ENCODE measurements around the gene DLG1.

DLG1 gene

DNA sequence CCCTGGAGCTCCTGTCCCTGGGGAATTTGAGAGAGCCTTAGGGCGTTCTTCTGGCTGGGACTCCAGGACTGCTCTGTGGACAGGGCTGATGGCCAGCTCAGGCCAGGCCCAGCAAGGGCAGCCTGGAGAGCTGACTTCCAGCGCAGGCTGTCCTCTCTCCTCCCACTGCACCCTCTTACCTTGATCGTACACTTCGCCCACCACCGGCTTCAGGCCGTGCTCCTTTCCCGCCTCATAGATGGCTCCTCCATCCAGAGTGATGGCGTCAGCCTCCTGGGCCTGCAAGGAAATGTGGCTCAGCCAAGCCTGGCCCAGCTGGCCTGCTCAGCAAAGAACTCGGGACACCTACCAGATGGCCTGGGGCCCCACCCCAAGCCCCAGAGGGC is 271.9 kb downstream of the DLG1 start:
- DNase-seq, result no peak

DNA sequence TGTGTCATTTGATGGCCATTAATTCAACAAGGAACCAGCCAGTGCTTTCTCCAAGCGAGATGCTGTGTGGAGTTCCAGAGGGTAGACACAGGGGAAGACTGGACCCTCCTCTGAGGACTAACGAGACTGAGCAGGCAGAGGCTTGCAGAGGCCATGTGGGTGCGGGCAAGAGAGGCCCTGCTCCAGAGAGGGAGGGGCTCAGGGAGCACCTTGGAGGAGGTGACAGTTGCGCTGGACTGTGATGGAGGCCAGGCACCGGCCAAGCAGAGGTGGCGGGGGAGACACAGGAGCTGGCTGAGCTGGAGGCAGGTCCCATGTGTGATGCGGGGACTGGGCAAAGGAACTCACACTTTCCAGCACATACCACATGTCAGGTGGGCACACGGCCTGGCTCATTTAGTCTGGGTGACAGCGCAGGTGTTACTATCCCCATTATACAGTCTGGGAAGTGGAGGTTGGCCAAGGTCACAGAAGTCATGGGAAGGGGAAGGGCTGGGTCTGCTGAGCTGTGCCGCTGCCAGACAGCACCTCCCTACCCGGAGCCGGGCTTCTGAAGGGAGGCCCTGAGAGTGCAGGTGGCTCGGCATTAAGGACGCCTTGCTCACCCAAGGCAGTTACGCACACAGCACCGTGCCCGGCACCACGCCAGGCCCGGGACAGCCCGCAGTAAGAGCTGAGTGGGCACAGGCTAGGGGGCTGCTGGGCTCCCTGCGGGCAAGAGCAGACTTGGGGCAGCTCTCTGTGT is 272.5 kb downstream of the DLG1 start:
- DNase-seq, result no peak

DNA sequence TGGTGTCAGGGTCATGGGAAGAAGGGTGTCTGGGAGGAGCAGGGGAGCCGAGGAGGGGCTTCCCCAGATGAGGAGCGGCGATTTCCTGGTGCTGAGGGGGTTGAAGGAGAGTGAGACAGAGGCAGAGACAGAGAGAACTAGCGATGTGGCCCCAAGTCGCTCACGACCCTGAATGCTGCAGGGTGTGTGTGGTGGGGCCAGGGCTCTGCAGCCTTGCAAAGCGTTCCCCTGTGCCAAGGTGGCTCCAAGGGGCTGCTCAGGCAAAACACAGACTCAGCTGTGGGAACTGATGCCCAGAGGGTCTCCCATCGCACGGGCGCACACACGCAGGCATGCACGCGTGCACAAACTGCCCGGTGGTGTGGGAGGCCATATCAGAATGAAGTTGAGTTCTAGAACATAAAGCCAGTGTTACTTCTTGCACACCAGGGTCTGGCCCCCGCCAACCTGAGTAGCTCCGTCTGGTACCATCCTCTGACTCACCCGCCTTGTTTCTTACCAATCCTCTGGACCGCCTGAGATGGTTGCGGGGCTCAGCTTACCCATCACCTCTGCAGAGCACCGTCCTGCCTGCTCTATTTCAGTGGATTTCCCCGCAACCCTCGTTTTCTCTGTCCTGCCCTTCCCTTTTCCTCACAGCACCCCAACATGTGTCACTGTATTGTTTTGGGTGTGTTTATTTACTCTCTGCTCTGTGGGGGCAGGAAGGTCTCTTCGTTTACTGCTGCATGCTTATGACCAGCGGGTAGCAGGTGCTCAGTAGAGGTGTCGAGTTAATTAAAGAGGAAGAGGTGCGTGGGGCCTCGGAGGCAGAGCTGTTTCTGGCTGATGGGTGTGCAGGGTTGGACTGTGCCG is 273.3 kb downstream of the DLG1 start:
- no peak for DNase-seq

DNA sequence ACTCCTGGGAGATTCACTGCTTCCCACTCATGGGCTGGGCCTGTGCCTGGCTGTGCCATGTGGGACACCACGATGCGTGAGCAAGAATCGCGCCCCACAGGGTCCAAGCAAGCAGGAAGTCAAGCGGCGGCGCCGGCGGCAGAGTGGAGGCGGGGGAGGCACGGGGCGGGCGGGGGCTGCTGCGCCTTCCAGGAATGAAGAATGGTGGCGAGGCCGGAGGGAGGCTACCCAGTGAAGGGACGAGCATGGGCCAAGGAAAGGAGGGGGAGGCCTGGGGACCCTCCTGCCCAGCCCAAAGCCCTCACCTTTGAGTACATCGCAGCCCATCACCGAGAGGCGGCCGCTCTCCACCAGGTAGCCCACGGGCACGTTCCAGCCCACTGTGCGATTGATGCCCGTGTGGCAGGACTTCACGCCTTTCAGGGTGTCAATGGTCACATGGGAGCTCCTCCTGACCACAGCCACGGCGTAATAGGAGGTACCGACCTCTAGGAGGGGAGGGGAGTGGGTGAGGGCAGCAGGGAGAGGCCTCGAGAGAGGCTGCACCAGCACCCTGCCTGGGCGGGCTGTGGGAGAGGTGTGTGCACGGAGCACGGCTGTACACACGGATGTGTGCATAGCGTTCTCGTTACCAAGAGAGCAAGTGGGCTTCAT is 274.3 kb downstream of the DLG1 start:
- no peak for DNase-seq

DNA sequence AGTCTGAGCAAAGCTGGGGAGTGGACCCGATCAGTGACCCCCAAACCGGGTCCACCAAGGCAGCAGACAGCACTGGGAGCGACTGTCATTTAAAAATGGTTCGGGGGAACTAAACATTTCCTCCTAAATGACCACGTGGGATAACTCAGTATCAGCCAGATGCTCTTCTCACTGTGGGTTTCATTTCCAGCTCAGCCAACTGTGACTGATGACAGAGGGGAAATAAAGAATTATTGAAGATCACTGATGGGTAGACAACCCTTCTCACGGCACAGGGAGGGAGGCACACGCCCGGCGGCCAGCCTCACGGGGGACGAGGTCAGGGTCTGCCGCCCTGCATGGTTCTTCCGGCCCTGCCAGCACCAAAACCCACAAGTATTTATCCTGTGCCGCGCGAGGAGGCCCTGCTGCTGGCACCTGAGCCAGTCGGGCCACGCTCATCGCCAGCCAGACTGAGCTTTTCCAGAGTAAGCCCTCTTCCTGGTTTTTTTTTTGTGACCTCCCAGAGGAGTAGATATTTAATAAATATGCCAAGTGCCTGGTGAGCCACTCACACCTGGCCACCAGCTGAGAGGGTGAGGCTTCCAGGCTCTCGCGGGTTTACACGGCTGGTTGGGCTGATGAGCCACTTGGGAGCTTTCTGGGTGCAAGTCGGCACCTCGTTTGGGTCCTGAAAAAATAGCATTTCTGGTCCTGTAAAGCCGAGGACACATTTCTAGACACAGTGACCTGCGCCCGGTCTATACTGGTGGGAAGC is 275.0 kb downstream of the DLG1 start:
- no peak for DNase-seq

DNA sequence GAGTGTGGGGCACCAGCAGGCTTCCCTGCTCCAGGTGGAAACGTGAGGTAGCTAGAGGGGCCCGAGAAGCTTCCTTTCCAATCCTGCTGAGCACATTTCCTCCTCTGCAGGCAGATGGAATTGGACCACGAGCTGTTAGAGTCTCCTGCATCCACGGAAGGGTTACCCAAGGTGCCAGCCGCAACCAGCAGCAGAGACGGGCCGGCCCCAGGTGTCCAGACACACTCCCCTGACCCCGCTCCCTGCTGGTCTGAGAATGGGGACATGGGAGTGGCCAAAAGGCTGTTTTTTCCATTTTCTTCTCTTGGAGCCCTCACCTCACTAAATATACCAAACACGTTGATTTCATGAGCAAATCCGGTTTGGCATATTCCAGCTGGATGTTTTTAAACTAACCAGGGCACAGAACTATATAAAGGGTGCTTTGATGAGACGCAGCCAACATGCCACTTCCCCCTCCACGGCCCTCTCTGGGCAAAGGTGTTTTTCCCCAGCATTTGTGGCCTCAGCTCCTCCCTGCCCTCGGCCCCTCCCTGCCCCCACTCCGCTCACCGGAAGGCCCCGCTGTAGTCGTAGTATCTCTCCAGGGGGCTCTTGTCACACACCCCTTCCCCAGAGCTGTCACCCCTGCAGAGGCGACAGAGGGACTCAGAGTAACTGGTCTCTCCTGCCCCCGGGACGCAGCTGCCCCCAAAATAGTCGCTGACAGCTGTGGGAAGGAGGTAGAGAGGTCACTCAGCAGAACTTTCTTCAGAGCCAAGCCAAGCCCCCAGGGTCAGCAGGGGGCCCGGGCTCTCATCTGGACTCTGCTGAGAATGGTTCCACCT is 275.8 kb downstream of the DLG1 start:
- DNase-seq, result no peak

DNA sequence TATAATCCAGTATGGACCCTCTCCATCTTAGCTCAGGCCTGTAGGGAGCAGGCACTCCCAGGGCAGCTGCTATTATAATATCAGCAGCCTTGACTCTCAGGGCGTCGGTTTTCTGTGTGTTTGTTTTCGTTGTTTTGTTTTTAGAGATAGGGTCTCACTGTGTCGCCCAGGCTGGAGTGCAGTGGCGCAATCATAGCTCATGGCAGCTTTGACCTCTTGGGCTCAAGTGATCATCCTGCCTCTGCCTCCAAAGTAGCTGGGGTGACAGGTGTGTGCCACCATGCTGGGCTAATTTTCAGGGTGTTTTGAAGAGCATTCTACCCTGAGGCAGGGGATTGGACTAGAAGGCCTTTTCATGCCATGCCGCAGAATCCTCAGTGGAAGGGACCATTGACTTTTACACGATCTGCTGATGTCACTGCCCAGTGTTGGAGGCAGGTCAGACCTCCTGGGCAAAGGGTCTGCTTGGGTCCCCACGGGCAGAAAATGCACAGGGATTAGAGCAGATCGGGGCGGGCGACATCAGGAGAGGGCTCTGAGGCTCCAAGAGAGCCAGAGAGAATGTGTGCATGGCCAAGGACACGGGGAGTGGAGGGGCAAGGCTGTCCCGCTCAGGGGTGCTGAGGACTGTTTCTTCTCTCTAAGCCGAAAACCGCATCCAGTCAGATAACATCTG is 276.5 kb downstream of the DLG1 start:
- no peak for DNase-seq

DNA sequence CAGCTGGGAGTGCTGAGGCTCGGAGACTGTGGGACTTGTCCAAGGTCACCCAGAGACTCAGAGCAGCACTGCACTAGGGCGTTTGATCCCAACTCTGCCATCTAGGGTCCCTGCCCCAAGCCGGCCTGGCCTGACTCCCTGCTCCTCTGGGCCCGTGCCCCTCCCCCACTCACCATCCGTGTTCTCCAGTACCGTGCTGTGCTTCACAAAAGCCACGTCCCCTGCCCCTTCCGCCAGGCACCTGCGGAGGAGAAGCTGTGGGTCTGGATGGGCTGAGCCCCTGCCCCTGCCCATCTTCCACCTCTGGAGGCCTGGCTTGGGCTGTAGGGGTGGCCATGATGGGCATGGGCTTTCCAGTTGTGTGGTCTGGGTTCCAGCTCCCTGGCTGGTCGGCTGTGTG is 277.2 kb downstream of the DLG1 start:
- DNase-seq, result no peak

DNA sequence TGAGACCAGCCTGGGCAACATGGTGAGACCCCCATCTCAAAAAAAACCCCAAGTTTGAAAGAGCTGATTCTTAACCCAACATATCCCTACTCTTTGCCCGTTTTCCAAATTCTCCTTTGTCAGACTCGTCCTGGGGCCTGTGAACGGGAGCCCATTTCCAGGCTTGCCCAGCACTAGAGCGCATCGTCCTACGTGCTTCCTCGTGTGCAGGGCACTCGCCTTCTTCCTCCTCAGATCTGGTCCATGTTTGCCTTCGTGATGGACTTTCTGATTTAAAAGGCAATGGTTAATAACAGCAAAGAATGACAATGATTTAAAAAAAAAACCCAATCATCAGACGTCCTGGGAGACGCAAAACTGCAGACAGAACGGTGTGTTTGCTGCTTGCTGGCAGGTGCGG is 278.9 kb downstream of the DLG1 start:
- no peak for DNase-seq

DNA sequence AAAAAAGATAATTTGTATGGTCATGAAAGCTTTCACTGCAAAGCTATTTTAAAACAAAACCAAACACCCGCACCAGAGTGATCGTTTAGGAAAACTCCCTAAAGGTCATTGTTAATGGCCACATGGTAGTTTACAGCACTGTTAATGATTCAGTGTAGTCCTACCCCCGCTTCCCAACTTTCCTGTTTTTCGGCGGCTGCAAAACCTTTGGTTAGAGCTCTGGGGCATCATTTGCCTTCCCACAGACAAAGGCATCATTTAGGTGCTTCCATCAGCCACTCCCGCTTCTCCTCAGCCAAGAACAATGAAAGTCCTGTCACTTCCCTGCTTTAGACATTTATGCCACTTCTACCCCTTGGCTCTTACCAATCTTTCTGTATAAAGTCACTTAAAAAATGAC is 279.4 kb downstream of the DLG1 start:
- DNase-seq, result no peak

DNA sequence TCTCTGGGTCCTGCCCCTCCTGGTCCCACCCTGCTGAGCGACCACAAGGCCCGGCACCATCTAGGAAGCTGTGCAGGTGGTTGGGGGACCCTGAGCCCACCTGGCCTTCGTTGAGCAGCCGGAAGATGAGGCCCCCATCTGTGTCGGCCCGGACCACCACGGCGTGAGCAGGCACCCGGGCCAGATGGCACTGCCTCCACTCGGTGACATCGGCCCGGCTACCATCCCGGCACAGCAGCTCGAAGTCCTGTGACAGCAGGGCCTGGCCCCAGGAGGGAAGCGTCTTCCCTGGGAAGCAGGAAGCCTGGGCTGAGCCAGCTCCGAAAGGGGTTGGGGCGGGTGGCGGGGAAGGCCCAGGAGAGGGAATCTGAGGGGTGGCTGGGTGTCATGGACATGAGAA is 281.4 kb downstream of the DLG1 start:
- DNase-seq, result no peak

DNA sequence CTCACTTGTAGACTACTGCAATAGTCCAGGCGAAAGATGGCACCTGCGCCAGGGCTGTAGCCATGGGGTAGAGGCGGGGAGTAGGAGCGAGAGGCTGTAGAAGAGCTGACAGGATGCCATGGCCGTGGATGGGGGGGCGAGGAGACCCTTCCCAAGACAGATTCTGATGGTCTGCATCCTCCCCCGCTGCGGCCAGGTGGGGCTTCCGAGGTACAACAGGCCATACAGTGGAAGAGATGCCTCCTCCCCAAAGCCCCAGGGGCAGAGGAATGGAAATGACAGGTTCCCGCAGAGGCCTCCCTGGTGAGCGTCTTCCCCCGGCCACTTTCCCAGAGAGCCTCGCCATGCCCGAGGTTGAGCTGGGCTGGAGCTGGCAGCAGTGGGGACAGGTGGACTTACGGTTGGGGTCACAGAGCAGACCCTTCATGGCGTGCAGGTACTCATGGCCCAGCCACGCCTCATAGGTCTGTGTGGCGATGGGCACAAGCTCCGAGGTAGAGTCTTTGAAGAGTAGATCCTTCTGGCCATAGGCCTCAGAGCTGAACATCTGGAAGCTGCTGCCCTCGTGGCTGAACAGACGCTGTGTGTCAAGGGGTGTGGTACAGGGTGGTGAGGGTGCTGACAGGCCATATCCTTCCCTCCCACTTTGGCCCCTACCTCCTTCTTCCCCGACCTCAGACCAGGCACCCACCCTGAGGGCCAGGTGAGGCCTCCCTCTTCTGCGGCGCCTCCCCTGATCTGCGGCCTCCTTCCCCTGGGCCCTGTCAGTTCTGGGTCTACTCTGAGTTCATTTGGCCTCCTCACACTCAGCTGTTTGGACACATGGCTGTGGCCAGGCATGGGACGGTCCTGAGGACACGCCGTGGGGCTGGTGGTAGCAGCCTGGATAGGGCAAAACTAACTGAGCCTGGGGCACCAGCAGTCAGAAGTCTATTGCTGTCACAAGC is 282.3 kb downstream of the DLG1 start:
- no peak for DNase-seq

DNA sequence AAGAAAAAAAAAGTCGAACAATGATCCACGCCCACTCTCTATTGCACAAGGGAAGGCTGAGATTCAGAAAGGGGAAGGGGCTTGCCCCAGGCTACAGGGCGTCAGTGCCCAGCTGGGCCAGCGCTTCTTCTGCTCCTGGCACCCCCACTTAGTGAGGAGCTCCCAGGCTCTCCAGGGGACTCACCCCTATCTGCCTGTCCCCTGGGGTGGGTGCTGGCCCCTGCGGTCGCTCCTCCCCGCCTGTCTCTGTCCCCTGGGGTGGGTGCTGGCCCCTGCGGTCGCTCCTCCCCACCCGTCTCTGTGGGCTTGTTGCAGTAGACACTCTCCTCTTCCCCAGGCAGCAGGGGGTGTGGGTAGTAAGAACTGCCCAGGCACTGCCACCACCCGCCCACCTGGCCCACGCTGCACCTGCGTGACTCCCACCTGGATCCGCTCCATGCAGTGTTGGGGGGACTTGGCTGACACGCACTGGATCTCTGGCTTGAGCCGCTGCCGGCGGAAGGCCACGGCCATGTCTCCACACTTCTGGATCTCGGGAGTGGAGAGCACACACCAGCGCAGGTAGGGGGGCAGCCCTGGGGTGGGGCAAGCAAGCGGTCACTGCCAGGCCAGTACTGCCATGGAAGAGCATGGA is 283.4 kb downstream of the DLG1 start:
- DNase-seq, result no peak

DNA sequence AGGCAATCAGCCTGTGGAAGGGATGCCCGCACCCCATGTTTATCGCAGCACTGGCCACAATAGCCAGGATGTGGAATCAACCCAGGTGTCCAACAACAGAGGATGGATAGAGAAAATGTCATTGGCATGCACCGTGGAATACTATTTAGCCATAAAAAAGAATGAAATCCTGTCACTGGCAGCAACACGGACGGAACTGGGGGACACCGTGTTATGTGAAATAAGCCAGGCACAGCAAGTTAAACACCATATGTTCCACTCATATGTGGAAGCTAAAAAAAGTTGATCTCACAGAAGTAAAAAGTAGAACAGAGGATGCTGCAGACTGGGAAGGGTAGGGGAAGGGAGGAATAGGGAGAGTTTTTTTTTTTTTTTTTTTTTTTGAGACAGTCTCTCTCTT is 284.4 kb downstream of the DLG1 start:
- DNase-seq, result no peak

DNA sequence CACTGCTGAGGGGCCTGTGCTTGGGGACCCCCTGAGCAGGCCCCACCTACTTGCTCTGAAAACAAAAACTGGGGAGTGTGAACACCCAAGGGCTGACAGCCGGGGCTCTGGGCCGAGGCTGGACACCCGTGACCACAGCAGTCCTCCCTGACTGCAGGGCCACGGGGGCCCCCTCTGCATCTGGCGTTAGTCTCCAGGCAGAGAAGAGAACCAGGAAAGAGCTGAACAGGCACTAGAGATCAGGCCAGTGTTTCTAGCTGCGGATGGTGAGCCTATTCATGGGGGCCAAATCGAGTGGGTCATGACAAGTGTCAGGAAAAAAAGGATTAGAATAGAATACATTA is 285.9 kb downstream of the DLG1 start:
- DNase-seq, result no peak

DNA sequence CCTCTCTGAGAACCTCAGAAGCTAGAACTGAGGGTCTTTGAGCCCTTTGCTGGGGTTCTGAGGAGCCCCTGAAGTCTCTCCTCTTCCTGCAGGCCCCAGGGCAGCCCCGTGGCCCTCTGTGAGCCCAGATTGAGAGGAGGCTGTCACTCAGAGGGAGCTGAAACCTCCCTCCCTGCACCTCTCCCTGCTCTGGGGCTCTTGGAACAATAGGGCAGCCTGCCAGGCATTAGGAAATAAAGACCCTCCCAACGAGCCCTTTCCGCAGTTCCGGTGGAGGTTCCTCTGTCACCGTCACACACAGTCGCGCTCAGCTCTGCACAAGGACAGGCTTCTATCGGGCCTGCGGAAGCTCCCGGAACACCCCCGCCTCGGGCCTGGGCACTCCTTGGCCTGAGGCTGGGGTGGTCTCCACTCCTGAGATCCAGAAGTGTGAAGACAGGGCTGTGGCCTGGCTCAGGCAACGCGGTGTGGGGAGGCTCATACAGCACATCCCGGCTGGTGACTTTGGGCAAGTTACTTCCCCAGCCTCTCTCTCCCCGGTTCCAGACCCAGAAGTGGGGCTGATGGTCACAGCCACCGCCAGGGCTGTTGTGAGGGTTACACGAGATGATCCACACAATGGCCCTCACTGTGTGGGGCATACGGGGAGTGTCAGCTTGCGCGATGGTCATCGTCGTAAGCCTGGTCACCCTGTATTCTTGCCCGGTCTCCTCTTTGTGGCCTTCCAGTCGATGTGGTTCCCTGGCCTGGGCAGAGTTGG is 286.5 kb downstream of the DLG1 start:
- DNase-seq, result no peak

DNA sequence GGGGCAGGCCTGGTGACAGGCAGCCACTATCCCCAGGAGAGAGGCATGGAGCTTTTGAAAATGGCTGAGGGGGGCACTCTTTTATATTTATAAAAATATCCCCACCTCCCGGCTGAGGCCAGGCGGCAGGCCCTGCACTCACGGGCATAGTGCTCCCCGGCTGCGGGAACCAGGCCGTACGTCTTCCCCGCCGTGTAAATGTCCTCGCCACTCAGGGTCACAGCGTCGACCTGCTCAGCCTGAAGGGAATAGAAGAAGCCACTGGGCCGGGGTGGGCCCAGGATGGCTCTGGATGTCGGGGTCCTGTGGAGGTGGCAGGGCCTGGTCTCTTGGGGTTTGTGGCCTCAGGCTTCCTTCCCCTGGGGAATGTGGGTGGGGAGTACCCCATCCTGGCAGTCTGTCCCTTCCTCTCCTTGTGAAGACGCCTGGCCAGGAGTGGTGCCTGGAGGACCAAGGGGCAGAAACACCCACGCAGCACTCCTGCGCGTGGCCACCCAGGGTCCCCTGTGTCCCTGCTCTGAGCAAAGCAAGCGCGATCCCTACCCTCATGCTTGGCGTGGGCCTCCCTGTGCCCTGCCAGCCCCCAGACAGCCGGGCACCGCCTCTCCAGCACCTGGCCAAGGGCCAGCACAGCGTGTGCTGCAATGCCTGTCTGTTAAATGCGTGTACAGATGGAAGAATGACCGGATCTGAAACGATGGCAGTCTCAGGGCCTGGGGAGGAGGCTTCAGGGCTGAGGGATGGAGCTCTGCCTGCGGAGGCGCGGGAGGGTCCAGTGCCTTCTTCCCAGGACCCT is 287.7 kb downstream of the DLG1 start:
- DNase-seq, result no peak

DNA sequence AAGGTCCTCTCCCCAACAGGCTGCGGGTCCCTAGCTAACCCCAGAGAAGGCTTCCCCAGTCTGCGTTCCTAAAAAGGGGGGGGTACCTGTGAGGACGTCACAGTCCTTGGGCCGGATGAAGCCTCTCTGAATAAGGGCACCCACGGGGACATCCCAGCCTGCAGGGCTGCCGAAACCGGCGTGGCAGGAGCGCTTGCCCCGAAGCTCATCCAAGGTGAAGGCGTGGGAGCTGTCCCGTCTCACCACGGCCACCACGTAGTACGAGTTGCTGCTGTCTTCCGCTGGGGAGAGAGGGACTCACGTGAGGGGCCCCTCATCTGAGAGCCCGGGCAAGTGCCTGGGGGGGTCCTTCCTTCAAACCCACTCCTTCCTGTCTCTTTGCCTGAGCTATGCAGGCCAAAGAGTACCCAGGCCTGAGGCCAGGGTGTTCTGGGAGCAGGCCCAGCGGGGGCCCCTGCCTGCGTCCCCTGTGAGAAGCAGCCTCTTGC is 288.8 kb downstream of the DLG1 start:
- DNase-seq, result no peak

Data from activated gamma-delta T cell (primary cell).